Measurements from ENCODE around the gene SELL.
"Not testable (repeated sequence)": the region's sequence is repeated elsewhere in the genome, so short reads cannot be mapped to it uniquely, and the experiment has no call there.

GRCh38 chr1:169713090-169713489 is 1.7 kb upstream of the SELL start:
- not testable (repeated sequence) for TF ChIP-seq CTCF (conservative IDR thresholded peaks at IDR 0.05; ENCODE audit: low read depth in 2 of 2); EZH2 (IDR thresholded peaks at IDR 0.05; ENCODE audit: low read depth, unreplicated experiment); REST (IDR thresholded peaks at IDR 0.05; ENCODE audit: unreplicated experiment); POLR2AphosphoS5 (IDR thresholded peaks at IDR 0.05; ENCODE audit: low read depth); CREB1 (CRISPR knock-in tag; IDR thresholded peaks at IDR 0.05; ENCODE audit: low read depth); ETS1 (IDR thresholded peaks at IDR 0.05); EZH2phosphoT487 (IDR thresholded peaks at IDR 0.05; ENCODE audit: unreplicated experiment); STAT1 (IDR thresholded peaks at IDR 0.05; ENCODE audit: unreplicated experiment); ZNF114 (CRISPR knock-in tag; IDR thresholded peaks at IDR 0.05); JUNB (IDR thresholded peaks at IDR 0.05; ENCODE audit: unreplicated experiment); ZNF462 (CRISPR knock-in tag; IDR thresholded peaks at IDR 0.05); NANOG (IDR thresholded peaks at IDR 0.05; ENCODE audit: borderline replicate concordance)

Data from GM23338 (cell line).